Neural cell (in vitro differentiated cells): Measurements from ENCODE around the gene PEX3.

ENCODE experiments used
- EP300 ChIP-seq: fragments of 450-650 bp; conservative IDR thresholded peaks from 2 replicates; pipeline ENCODE4 v1.6.1; 2014; ENCODE audit warnings: antibody characterized with exemption, mild to moderate bottlenecking, moderate library complexity; ENCODE audit not compliant: poor library complexity, severe bottlenecking
- EZH2 ChIP-seq: fragments of 200-600, 300-800 bp; shearing (Covaris generic), sonication (generic); IDR thresholded peaks from 2 replicates; pipeline ENCODE4 v1.6.1; 2014; ENCODE audit warnings: antibody characterized with exemption, low read length, borderline replicate concordance, mild to moderate bottlenecking; ENCODE audit not compliant: insufficient read depth, poor library complexity, severe bottlenecking
- MXI1 ChIP-seq: fragments of 450-650 bp; conservative IDR thresholded peaks from 2 replicates; pipeline ENCODE4 v1.6.1; 2014; ENCODE audit warnings: antibody characterized with exemption, mild to moderate bottlenecking; ENCODE audit not compliant: poor library complexity, severe bottlenecking
- POLR2AphosphoS5 ChIP-seq: IDR thresholded peaks from 2 replicates; pipeline ENCODE4 v1.6.1; 2012
- RAD21 ChIP-seq: fragments of 450-650 bp; conservative IDR thresholded peaks from 2 replicates; pipeline ENCODE4 v1.6.1; 2014; ENCODE audit warnings: antibody characterized with exemption, mild to moderate bottlenecking, moderate library complexity
- REST ChIP-seq: IDR thresholded peaks from 2 replicates; pipeline ENCODE4 v1.6.1; 2012; ENCODE audit warnings: borderline replicate concordance
- SMC3 ChIP-seq: fragments of 450-650 bp; conservative IDR thresholded peaks from 2 replicates; pipeline ENCODE4 v1.6.1; 2014; ENCODE audit warnings: antibody characterized with exemption, mild to moderate bottlenecking, moderate library complexity; ENCODE audit not compliant: poor library complexity
- TF ChIP-seq, protein P1 (sequence below): fragments of 450-650 bp; IDR thresholded peaks from 2 replicates; pipeline ENCODE4 v1.5.1; 2014; ENCODE audit warnings: antibody characterized with exemption, mild to moderate bottlenecking, moderate library complexity; ENCODE audit not compliant: poor library complexity, severe bottlenecking

- TF ChIP-seq, protein P1, sequence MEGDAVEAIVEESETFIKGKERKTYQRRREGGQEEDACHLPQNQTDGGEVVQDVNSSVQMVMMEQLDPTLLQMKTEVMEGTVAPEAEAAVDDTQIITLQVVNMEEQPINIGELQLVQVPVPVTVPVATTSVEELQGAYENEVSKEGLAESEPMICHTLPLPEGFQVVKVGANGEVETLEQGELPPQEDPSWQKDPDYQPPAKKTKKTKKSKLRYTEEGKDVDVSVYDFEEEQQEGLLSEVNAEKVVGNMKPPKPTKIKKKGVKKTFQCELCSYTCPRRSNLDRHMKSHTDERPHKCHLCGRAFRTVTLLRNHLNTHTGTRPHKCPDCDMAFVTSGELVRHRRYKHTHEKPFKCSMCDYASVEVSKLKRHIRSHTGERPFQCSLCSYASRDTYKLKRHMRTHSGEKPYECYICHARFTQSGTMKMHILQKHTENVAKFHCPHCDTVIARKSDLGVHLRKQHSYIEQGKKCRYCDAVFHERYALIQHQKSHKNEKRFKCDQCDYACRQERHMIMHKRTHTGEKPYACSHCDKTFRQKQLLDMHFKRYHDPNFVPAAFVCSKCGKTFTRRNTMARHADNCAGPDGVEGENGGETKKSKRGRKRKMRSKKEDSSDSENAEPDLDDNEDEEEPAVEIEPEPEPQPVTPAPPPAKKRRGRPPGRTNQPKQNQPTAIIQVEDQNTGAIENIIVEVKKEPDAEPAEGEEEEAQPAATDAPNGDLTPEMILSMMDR: no peak
- no peak for TF ChIP-seq RAD21
- TF ChIP-seq POLR2AphosphoS5: no peak
- TF ChIP-seq EP300: no peak
- no peak for TF ChIP-seq MXI1
- TF ChIP-seq SMC3: no peak
- TF ChIP-seq EZH2: no peak
- no peak for TF ChIP-seq REST
Observed at GRCh38 chr6:143476545-143476944, 25.9 kb downstream of the PEX3 start.
